Vagina (tissue), 2 donors: ENCODE results near the gene COL26A1.

Source experiments
- POLR2A ChIP-seq, 2 donors: fragments of 450-650 bp; IDR thresholded peaks; one replicate each; pipeline ENCODE4 v1.6.1; 2017; ENCODE audit warnings: antibody characterized with exemption in 2 of 2, mild to moderate bottlenecking in 2 of 2, moderate library complexity in 2 of 2
- POLR2AphosphoS5 ChIP-seq, 2 donors: sonication (generic); formaldehyde crosslinking; IDR thresholded peaks; one replicate each; pipeline ENCODE4 v1.9.0; 2017; ENCODE audit warnings: antibody characterized with exemption in 2 of 2, mild to moderate bottlenecking in 2 of 2, low read depth in 1 of 2; ENCODE audit not compliant: insufficient read depth in 1 of 2
- TF ChIP-seq, protein P1 (sequence below), 3 experiments: fragments of 450-650 bp in 2 of 3; fragments of 200-600 bp in 1 of 3; sonication (generic) in 1 of 3; IDR thresholded peaks; one replicate each; pipeline ENCODE4 v1.5.1; 2017 to 2019; ENCODE audit warnings: antibody characterized with exemption in 3 of 3, mild to moderate bottlenecking in 2 of 3, moderate library complexity in 2 of 3

GRCh38 chr7:101575721-101576120, 213.0 kb downstream of the COL26A1 start:
- TF ChIP-seq POLR2A (IDR thresholded peaks at IDR 0.05) (no peak), POLR2AphosphoS5 (IDR thresholded peaks at IDR 0.05; ENCODE audit: insufficient read depth in 1 of 2, low read depth in 1 of 2) (no peak)
- TF ChIP-seq, protein P1, sequence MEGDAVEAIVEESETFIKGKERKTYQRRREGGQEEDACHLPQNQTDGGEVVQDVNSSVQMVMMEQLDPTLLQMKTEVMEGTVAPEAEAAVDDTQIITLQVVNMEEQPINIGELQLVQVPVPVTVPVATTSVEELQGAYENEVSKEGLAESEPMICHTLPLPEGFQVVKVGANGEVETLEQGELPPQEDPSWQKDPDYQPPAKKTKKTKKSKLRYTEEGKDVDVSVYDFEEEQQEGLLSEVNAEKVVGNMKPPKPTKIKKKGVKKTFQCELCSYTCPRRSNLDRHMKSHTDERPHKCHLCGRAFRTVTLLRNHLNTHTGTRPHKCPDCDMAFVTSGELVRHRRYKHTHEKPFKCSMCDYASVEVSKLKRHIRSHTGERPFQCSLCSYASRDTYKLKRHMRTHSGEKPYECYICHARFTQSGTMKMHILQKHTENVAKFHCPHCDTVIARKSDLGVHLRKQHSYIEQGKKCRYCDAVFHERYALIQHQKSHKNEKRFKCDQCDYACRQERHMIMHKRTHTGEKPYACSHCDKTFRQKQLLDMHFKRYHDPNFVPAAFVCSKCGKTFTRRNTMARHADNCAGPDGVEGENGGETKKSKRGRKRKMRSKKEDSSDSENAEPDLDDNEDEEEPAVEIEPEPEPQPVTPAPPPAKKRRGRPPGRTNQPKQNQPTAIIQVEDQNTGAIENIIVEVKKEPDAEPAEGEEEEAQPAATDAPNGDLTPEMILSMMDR (IDR thresholded peaks at IDR 0.05): no peak
